NOMO-1 (cell line): ENCODE results near the gene CUTC.
"Not testable (repeated sequence)": the region's sequence is repeated elsewhere in the genome, so short reads cannot be mapped to it uniquely, and the experiment has no call there.

ENCODE experiments used
- DNase-seq, 2 experiments: peaks; one replicate each; lab custom pipeline; 2025; ENCODE audit not compliant: unreplicated experiment in 2 of 2; lab: John Stamatoyannopoulos, UW

The CUTC gene

GRCh38 chr10:99732033-99732842 lies at the start of gene CUTC, which contains the start of gene COX15:
Gene CUTC (plus strand): TSS chr10:99732234. CDS start chr10:99732349, 115 bp downstream.
Gene COX15 (minus strand): TSS chr10:99732127. CDS start chr10:99732049, 78 bp downstream.
- peak; percentile 94 to 96 for DNase-seq

GRCh38 chr10:99682752-99683151 lies 49.3 kb upstream of the CUTC start:
- peak in 1 of 2 experiments; percentile 11 for DNase-seq

- peak; percentile 78 to 91 for DNase-seq
Measured at GRCh38 chr10:99685597-99685967, 46.5 kb upstream of the CUTC start.

GRCh38 chr10:99689461-99689860 lies 42.6 kb upstream of the CUTC start:
- DNase-seq: no peak

GRCh38 chr10:99693933-99694583 lies 38.0 kb upstream of the CUTC start:
- DNase-seq: no peak

DNA sequence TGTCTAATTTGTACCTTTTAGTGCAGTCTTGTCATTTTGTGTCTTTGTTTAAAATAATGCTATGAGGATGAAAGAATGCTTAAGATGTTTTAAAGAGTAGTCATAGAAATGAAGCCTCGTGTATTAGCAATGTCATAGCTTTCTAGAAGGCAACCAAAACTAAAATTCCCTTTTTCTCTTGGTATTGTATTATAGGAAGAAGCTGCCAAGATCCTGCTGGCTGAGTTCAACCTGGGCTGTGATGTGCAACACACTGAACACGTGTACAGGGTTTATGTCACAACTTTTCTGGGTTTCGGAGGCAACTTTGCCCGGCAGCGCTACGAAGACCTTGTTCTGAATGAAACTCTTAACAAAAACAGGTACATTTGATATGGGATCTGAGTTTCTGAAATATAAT lies 36.3 kb upstream of the CUTC start:
- no peak for DNase-seq

DNA sequence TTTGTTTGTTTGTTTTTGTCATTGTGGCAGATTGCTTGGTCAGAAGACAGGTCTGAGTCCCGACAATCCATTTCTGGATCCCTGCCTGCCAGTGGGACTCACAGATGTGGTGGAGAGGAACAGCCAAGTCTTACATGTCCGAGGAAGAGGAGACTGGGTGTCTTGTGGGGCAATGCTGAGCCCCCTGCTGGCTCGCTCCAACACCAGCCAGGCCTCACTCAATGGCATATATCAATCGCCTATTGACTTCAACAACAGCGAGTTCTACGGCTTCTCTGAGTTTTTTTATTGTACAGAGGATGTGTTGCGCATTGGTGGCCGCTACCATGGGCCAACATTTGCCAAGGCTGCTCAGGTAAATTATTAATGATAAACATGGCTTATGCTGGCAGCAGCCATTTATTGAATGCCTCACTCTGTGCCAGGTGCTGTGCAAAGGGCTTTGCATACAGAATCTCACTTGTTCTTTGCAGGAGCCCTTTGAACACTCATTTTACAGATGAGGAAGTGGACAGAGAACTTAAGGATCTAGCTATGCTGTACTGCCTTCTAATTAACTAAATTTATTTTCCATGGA lies 33.4 kb upstream of the CUTC start:
- no peak for DNase-seq

DNA sequence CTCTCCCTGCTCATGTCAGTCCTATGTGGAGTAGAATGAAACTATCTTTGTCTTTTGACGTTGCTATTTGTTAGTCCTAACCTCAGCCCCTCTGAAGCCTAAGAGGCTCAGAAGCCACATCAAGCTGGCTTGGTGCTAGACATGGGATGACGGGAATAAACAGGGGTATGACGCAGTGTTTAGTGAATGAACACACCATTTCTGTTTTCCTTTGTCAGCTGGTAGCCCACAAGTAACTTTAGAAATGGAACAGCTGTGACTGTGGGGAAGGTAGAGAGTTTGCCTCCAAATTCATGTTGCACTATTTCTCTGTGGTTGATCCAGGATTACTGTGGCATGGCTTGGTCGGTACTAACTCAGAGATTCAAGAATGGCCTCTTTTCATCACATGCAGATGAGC lies 31.4 kb upstream of the CUTC start:
- DNase-seq: no peak

GRCh38 chr10:99708428-99709012 lies 23.5 kb upstream of the CUTC start:
- DNase-seq: no peak

GRCh38 chr10:99709480-99710229 lies 22.4 kb upstream of the CUTC start:
- no peak for DNase-seq

DNA sequence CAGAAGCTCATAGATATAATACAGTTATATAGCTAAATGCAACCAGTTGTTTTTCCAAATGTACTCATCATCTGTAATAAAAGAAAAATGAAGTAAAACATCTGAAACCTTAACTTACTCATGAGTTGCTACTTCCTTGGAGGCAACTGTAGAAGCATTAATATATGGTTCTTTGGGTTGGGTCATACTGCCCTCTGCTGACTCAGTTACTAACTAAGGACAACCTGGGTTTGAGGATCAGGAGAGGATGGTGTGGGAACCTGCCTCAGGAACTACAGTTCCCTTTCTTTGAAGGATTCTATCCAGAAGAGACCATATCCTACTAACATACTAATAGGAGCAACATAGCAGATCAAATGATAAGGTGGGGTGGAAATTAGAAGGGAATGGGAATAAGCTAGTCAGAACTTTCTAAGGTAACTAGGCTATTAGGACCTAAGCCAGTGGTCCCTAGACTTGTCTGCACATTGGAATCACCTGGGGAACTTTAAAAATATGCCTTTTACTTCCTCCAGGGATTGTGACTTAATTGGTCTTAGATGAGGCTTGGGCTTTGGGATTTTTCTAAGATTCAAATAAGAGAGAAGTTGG lies 20.8 kb upstream of the CUTC start:
- peak in 1 of 2 experiments; percentile 60 for DNase-seq

GRCh38 chr10:99714446-99714845 lies 17.6 kb upstream of the CUTC start:
- DNase-seq: no peak

DNA sequence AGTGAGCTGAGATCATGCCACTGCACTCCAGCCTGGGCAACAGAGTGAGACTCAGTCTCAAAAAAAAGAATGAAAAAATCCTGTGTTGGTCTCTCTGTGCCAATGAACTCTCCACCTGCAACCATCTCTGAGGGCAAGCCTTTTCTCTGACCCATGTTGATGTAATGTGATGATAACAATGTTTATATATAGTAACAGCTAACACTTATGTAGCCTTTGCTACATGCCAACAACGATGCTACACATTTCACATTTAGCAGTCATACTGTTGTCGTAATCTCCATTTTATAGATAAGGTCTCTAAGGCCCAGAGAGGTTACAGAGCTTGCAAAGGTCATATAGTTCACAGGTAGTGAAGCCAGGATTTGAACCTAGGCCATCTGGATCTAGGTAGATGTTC lies 11.6 kb upstream of the CUTC start:
- DNase-seq: no peak

DNA sequence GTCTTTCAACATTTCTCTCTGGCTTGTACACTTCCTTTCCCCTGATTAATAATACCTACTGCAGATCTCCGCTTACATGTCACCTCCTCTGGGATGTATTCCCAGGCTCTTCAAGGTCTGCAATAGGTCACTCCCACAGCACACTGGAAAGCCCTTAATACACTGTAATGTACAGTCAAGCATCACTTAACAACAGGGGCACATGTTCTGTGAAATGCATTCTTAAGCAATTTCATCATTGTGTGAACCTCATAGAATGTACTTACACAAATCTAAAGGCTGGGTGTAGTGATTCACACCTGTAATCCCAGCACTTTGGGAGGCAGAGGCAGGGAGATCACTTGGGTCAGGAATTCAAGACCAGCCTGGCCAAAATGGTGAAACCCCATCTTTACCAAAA lies 2.0 kb upstream of the CUTC start:
- DNase-seq: no peak

GRCh38 chr10:99731306-99732032 lies 565 bp upstream of the CUTC start:
- peak in 1 of 2 experiments; percentile 33 for DNase-seq

DNA sequence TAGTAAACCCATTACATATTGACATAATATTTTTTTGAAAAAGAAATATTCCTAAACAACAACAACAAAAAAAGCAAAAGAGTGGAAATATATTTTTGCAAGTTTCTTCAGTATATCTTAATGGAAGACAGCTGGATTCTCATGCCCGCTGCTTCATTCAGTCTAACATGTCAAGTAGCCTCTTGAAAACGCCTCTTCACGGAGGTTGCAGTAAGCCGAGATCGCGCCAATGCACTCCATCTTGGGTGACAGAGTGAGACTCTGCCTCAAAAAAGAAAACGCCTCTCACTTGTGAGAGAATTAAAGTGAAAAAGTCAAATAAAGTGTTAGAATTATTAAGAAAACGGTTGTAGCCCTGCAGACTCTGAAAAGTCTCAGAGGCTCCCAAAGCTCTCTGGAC lies 1.3 kb downstream of the CUTC start:
- DNase-seq: no peak

DNA sequence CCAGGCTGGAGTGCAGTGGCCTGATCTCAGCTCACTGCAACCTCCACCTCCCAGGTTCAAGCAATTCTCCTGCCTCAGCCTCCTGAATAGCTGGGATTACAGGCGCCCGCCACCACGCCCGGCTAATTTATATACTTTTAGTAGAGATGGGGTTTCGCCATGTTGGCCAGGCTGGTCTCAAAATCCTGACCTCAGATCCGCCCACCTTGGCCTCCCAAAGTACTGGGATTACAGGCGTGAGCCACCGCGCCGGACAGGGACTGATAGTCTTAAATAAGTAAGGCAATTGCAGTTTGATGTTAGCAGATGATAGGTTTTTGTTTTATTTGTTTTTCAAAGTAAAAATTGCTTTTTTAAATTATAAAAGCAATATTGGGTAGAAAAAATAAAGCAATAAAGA lies 2.1 kb downstream of the CUTC start:
- DNase-seq: not testable (repeated sequence)

GRCh38 chr10:99740260-99740659 lies 8.2 kb downstream of the CUTC start:
- no peak for DNase-seq

DNA sequence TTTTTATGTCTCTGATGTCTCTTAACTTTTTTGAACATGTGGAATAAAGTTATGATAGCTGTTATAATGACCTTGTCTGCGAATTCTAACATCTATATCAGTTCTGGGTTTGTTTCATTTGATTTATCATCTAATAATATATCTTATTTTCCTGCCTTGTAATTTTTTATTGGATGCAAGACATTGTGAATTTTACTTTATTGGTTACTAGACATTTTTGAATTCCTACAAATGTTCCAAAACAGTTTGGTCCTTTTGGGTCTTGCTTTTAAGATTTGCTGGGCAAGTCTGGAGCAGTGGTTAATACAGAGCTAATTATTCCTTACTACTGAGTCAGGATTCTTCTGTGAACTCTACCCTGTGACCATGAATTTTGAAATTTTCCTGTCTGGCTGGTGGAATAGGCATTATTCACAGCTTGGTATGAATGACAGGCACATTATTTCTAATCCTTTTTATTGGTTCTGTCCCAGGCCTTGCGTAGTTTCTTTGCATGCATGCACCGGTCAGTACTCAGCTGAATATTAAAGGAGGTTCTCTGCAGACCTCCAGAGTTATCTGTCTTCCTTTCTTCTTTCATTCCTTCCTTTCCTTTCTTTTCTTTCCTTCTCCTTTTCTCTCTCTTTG lies 9.0 kb downstream of the CUTC start:
- DNase-seq: no peak
